Spleen (tissue), 11 donors: ENCODE measurements around the gene FHIT. TPM values are rescaled to one million over a fixed set of nuclear protein-coding genes. Genes with fewer than 3 reads are reported as not detected.

ENCODE experiments used
- DNase-seq: peaks from one replicate; pipeline ENCODE4 v3.0.0-alpha.2; 2020
- H3K27ac ChIP-seq, 8 donors: fragments of 200-600 bp; sonication (generic) in 7 of 8; 1 replicate in 4 of 8; 2 replicates in 4 of 8; pipeline versions ENCODE4 v1.5.0 to v1.8.0; 2016 to 2021; ENCODE audit warnings: inconsistent platforms in 4 of 8, mild to moderate bottlenecking in 4 of 8, moderate library complexity in 1 of 8
- H3K27me3 ChIP-seq, 7 donors: fragments of 200-600 bp; sonication (generic) in 6 of 7; replicated peaks in 1 of 7; 1 replicate in 4 of 7; 2 replicates in 3 of 7; pipeline versions ENCODE4 v1.5.0 to v1.8.0; 2016 to 2021; ENCODE audit warnings: inconsistent platforms in 3 of 7, mild to moderate bottlenecking in 1 of 7
- H3K36me3 ChIP-seq, 6 donors: fragments of 200-600 bp; sonication (generic) in 5 of 6; 1 replicate in 4 of 6; 2 replicates in 2 of 6; pipeline versions ENCODE4 v1.5.0 to v1.8.0; 2016 to 2021; ENCODE audit warnings: inconsistent platforms in 2 of 6
- H3K4me1 ChIP-seq, 6 donors: fragments of 200-600 bp; sonication (generic) in 5 of 6; 1 replicate in 3 of 6; 2 replicates in 3 of 6; pipeline versions ENCODE4 v1.5.0 to v1.8.0; 2016 to 2021; ENCODE audit warnings: inconsistent platforms in 3 of 6
- H3K4me3 ChIP-seq, 8 donors: fragments of 200-600 bp; sonication (generic) in 7 of 8; 1 replicate in 4 of 8; 2 replicates in 4 of 8; pipeline versions ENCODE4 v1.5.0 to v1.8.0; 2016 to 2021; ENCODE audit warnings: inconsistent platforms in 4 of 8, mild to moderate bottlenecking in 4 of 8, moderate library complexity in 2 of 8
- H3K9me3 ChIP-seq, 8 donors: fragments of 200-600 bp; sonication (generic) in 7 of 8; 1 replicate in 4 of 8; 2 replicates in 4 of 8; pipeline versions ENCODE4 v1.5.0 to v1.8.0; 2016 to 2021; ENCODE audit warnings: inconsistent platforms in 4 of 8
- POLR2A ChIP-seq, 3 donors: fragments of 450-650 bp; IDR thresholded peaks; one replicate each; pipeline ENCODE4 v1.5.1; 2017; ENCODE audit warnings: antibody characterized with exemption in 3 of 3, mild to moderate bottlenecking in 1 of 3
- POLR2AphosphoS5 ChIP-seq, 3 donors: sonication (generic); formaldehyde crosslinking; IDR thresholded peaks; one replicate each; pipeline ENCODE4 v1.5.1; 2017; ENCODE audit warnings: antibody characterized with exemption in 3 of 3
- WGBS, 5 donors: extraction: QIAGEN DNeasy Blood & Tissue Kit in 3 of 5; methylation state at CpG; one replicate each; pipeline versions ENCODE4 v1.1.5 to v1.1.7; 2013 to 2018; 5-methylcytosine and 5-hydroxymethylcytosine counted together
- intact Hi-C: fragments of 100-400 bp; cut with DNase I; formaldehyde crosslinking; loops from one replicate; pipeline ENCODE4 v1.15.0; 2023; ENCODE audit warnings: low total_unique reads
- polyA plus RNA-seq, 3 donors: library from polyadenylated mRNA; stranded (reverse); fragments of 200-250 nt; gene quantifications; one replicate each; pipeline ENCODE4 v1.2.1, GENCODE V29; 2013
- total RNA-seq, 7 donors: library from RNA; depleted of rRNA in 3 of 7; stranded (reverse); fragments of >200 nt in 3 of 7; fragmentation: NEBNext Ultra II Directional in 4 of 7; extraction: Animal tissue kit (Norgen Biotek cat#: 25700) in 4 of 7; gene quantifications; one replicate each; pipeline versions ENCODE4 v1.1.0 to v1.2.1, GENCODE V29; 2016 to 2021
- TF ChIP-seq, protein P1 (sequence below), 11 experiments: fragments of 200-600 bp in 7 of 11; fragments of 450-650 bp in 4 of 11; sonication (generic) in 4 of 11; IDR thresholded peaks in 8 of 11; conservative IDR thresholded peaks in 3 of 11; 1 replicate in 7 of 11; 2 replicates in 4 of 11; pipeline versions ENCODE4 v1.4.0 to v1.8.0; 2016 to 2021; ENCODE audit warnings: antibody characterized with exemption in 11 of 11, inconsistent platforms in 4 of 11, mild to moderate bottlenecking in 1 of 11
- donor health status: healthy with polysubstance abuse.
- donor health status: DM: no; HTN: no; CAD: no; lungs with moderate emphysema.
- donor health status: DM: no; HTN: no; CAD: no.
- donor health status: Bipolar disorder and iron deficiency.
- donor health status: healthy.
- donor health status: DM: no; HTN: no; CAD: no.
- donor health status: DM: yes; HTN: yes; CAD: no.

Gene FHIT
- total and polyA plus RNA-seq, 10 donors = 4.1 to 23.1 (median 12.2) TPM

DNA sequence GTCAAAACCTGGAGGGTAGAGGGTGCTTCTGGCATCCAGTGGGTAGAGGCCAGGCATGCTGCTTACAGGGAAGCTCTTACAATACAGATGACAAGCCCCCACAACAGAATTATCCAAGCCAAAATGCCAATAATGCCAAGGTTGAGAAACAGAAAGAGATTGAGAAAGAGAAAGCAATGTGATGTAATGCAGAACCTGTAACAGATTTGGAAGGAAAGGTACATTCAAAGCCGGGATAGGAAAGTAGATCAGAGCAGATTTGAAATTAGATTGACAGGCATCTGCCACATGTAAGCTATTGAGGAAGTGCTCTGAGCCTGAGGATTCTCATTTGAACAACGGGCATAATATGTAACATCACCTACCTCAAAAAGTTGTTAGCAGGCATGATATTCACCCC lies 157.9 kb downstream of the FHIT start:
- intact Hi-C loops = no loop called here
- H3K9me3 ChIP-seq = no peaks in the 10 kb centered on the region
- 71 to 89% (median 83%) methylated on average over 2 of the region's 2 CpGs for WGBS, 5 donors
- no peak overlapping the region for H3K27ac ChIP-seq
- no peak for DNase-seq
- H3K36me3 ChIP-seq = no peaks in the 10 kb centered on the region
- no peak overlapping the region for H3K4me3 ChIP-seq
- H3K27me3 ChIP-seq = no peaks in the 10 kb centered on the region
- TF ChIP-seq POLR2AphosphoS5 (IDR thresholded peaks at IDR 0.05) (no peak), POLR2A (IDR thresholded peaks at IDR 0.05) (no peak)
- TF ChIP-seq, protein P1, sequence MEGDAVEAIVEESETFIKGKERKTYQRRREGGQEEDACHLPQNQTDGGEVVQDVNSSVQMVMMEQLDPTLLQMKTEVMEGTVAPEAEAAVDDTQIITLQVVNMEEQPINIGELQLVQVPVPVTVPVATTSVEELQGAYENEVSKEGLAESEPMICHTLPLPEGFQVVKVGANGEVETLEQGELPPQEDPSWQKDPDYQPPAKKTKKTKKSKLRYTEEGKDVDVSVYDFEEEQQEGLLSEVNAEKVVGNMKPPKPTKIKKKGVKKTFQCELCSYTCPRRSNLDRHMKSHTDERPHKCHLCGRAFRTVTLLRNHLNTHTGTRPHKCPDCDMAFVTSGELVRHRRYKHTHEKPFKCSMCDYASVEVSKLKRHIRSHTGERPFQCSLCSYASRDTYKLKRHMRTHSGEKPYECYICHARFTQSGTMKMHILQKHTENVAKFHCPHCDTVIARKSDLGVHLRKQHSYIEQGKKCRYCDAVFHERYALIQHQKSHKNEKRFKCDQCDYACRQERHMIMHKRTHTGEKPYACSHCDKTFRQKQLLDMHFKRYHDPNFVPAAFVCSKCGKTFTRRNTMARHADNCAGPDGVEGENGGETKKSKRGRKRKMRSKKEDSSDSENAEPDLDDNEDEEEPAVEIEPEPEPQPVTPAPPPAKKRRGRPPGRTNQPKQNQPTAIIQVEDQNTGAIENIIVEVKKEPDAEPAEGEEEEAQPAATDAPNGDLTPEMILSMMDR (IDR thresholded peaks at IDR 0.05 in 8 of 11, conservative IDR thresholded peaks at IDR 0.05 in 3 of 11) = no peak
- no peaks in the 10 kb centered on the region for H3K4me1 ChIP-seq

- H3K9me3 ChIP-seq = no peaks in the 10 kb centered on the region
- H3K4me1 ChIP-seq = no peaks in the 10 kb centered on the region
- no peaks in the 10 kb centered on the region for H3K36me3 ChIP-seq
- no peak overlapping the region for H3K27ac ChIP-seq
- no peak for DNase-seq
- TF ChIP-seq POLR2AphosphoS5 (IDR thresholded peaks at IDR 0.05) (no peak), POLR2A (IDR thresholded peaks at IDR 0.05) (no peak)
- TF ChIP-seq, protein P1 (IDR thresholded peaks at IDR 0.05 in 8 of 11, conservative IDR thresholded peaks at IDR 0.05 in 3 of 11) = no peak
- no peak overlapping the region for H3K4me3 ChIP-seq
- H3K27me3 ChIP-seq = no peaks in the 10 kb centered on the region
- intact Hi-C loops = no loop called here
- 77 to 89% (median 82%) methylated on average over 4 of the region's 4 CpGs for WGBS, 5 donors
These were observed 158.4 kb downstream of the FHIT start for GRCh38 chr3:61092870-61093269.

DNA sequence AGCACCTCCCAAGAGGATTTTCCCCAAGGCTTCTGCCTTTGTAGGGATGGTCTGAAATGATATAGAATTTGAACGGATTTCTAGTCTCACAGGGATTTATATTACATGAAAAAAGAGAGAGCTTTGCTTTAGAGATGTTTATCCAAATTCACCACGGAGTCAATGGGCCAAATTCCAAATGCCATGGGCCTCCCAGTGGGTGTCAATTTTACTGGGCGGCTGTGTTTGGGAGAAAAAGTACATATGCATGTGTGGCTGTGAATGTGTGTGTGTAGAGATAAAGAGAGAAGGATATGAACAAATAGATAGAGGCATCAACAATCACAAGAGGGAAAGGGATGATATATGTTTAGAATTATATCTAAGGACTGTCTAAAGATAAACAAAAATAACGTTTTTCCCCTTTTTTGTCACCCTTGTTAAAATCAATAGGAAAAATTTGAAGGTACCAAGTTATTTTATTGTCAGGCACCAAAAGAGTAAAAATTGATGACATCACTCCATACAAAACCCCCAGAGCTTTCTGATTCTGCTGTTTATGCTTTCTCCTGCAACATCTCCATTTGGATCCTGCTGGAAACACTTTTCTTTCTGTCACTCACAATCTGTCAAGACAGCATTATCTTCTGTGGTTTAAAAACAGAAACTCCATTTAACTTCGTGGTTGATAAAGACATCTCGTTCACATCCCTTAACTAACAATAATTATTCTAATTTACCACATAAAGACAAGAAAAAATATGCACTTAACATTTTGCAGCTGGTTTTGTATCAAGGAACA lies 160.7 kb downstream of the FHIT start:
- WGBS, 5 donors = 64 to 77% (median 73%) methylated on average over 6 of the region's 6 CpGs
- H3K4me3 ChIP-seq = no peak overlapping the region
- intact Hi-C loops = no loop called here

GRCh38 chr3:61087465-61087864 lies 163.8 kb downstream of the FHIT start:
- no peak for DNase-seq
- 92 to 97% (median 93%) methylated on average over 2 of the region's 2 CpGs for WGBS, 5 donors
- no peaks in the 10 kb centered on the region for H3K27me3 ChIP-seq
- H3K4me1 ChIP-seq = no peaks in the 10 kb centered on the region
- no peak overlapping the region for H3K4me3 ChIP-seq
- H3K27ac ChIP-seq = no peak overlapping the region
- intact Hi-C loops = no loop called here
- peaks cover 0 to 11% (median 0%) of the 10 kb centered on the region in 8 donors for H3K9me3 ChIP-seq
- TF ChIP-seq POLR2AphosphoS5 (IDR thresholded peaks at IDR 0.05) = no peak
- no peak for TF ChIP-seq POLR2A (IDR thresholded peaks at IDR 0.05)
- TF ChIP-seq, protein P1 (IDR thresholded peaks at IDR 0.05 in 8 of 11, conservative IDR thresholded peaks at IDR 0.05 in 3 of 11) = no peak
- H3K36me3 ChIP-seq = no peaks in the 10 kb centered on the region

More for the DNA sequence above, 160.7 kb downstream of the FHIT start:
- Histone ChIP-seq H3K27ac (no peak overlapping the region), H3K27me3 (no peaks in the 10 kb centered on the region), H3K4me1 (no peaks in the 10 kb centered on the region), H3K36me3 (no peaks in the 10 kb centered on the region), H3K9me3 (no peaks in the 10 kb centered on the region)
- TF ChIP-seq POLR2AphosphoS5 (IDR thresholded peaks at IDR 0.05) (no peak), POLR2A (IDR thresholded peaks at IDR 0.05) (no peak)
- TF ChIP-seq, protein P1 (IDR thresholded peaks at IDR 0.05 in 8 of 11, conservative IDR thresholded peaks at IDR 0.05 in 3 of 11) = no peak
- no peak for DNase-seq
